Stomach smooth muscle (tissue), 2 donors: ENCODE measurements around the gene MYO9A.

Source experiments
- H3K27ac ChIP-seq: one replicate; pipeline ENCODE4 v1.7.0; 2013; ENCODE audit warnings: mild to moderate bottlenecking, low read length, inconsistent platforms
- H3K27me3 ChIP-seq, 2 donors: one replicate each; pipeline ENCODE4 v1.7.0; 2013; ENCODE audit warnings: low read length in 2 of 2; ENCODE audit not compliant: insufficient read depth in 2 of 2, control insufficient read depth in 1 of 2
- H3K36me3 ChIP-seq, 2 donors: one replicate each; pipeline ENCODE4 v1.7.0; 2013; ENCODE audit warnings: low read length in 2 of 2; ENCODE audit not compliant: control insufficient read depth in 2 of 2, insufficient read depth in 2 of 2
- H3K4me1 ChIP-seq: one replicate; pipeline ENCODE4 v1.7.0; 2013; ENCODE audit warnings: low read length; ENCODE audit not compliant: control insufficient read depth, insufficient read depth
- H3K4me3 ChIP-seq, 2 donors: one replicate each; pipeline ENCODE4 v1.7.0; 2013; ENCODE audit warnings: low read length in 2 of 2
- H3K9ac ChIP-seq, 2 donors: one replicate each; pipeline ENCODE4 v1.7.0; 2013; ENCODE audit warnings: low read length in 2 of 2, mild to moderate bottlenecking in 1 of 2
- H3K9me3 ChIP-seq, 2 donors: one replicate each; pipeline ENCODE4 v1.7.0; 2013; ENCODE audit warnings: low read length in 2 of 2; ENCODE audit not compliant: control insufficient read depth in 2 of 2
- donor health status: healthy.
- donor health status: Pancreatic carcinoma.

MYO9A gene

GRCh38 chr15:71825021-71825730, 292.8 kb downstream of the MYO9A start:
- no peak overlapping the region for H3K27ac ChIP-seq
- H3K4me1 ChIP-seq = no peaks in the 10 kb centered on the region
- H3K9ac ChIP-seq = no peak overlapping the region
- no peak overlapping the region for H3K4me3 ChIP-seq
- H3K27me3 ChIP-seq = no peaks in the 10 kb centered on the region
- peaks cover 48 to 49% of the 10 kb centered on the region in 2 donors for H3K36me3 ChIP-seq
- peaks cover 0 to 4% of the 10 kb centered on the region in 2 donors for H3K9me3 ChIP-seq

- H3K4me3 ChIP-seq = no peak overlapping the region
- H3K36me3 ChIP-seq = peaks cover 36 to 38% of the 10 kb centered on the region in 2 donors
- H3K27ac ChIP-seq = no peak overlapping the region
- H3K9ac ChIP-seq = no peak overlapping the region
- no peaks in the 10 kb centered on the region for H3K4me1 ChIP-seq
- H3K9me3 ChIP-seq = peaks cover 0 to 4% of the 10 kb centered on the region in 2 donors
- H3K27me3 ChIP-seq = no peaks in the 10 kb centered on the region
Measured at GRCh38 chr15:71823801-71824200, 294.1 kb downstream of the MYO9A start.

GRCh38 chr15:71822890-71823630, 294.9 kb downstream of the MYO9A start:
- peaks cover 30 to 32% of the 10 kb centered on the region in 2 donors for H3K36me3 ChIP-seq

GRCh38 chr15:71821547-71822129, 296.3 kb downstream of the MYO9A start:
- Histone ChIP-seq H3K4me3 (no peak overlapping the region), H3K27me3 (no peaks in the 10 kb centered on the region), H3K9ac (no peak overlapping the region), H3K27ac (no peak overlapping the region), H3K9me3 (peaks cover 0 to 4% of the 10 kb centered on the region in 2 donors), H3K36me3 (peaks cover 16 to 25% of the 10 kb centered on the region in 2 donors), H3K4me1 (no peaks in the 10 kb centered on the region)

More at GRCh38 chr15:71822890-71823630, 294.9 kb downstream of the MYO9A start:
- Histone ChIP-seq H3K27ac (no peak overlapping the region), H3K9me3 (peaks cover 0 to 4% of the 10 kb centered on the region in 2 donors), H3K4me3 (no peak overlapping the region), H3K4me1 (no peaks in the 10 kb centered on the region), H3K27me3 (no peaks in the 10 kb centered on the region), H3K9ac (no peak overlapping the region)

- H3K4me3 ChIP-seq = no peak overlapping the region
- no peak overlapping the region for H3K27ac ChIP-seq
- H3K4me1 ChIP-seq = no peaks in the 10 kb centered on the region
- H3K9ac ChIP-seq = no peak overlapping the region
- no peaks in the 10 kb centered on the region for H3K27me3 ChIP-seq
- H3K9me3 ChIP-seq = peaks cover 0 to 4% of the 10 kb centered on the region in 2 donors
- peaks cover 9 to 15% of the 10 kb centered on the region in 2 donors for H3K36me3 ChIP-seq
Measured at GRCh38 chr15:71820127-71820526, 297.8 kb downstream of the MYO9A start.

GRCh38 chr15:71817351-71817750, 300.6 kb downstream of the MYO9A start:
- Histone ChIP-seq H3K9ac (no peak overlapping the region), H3K9me3 (peaks cover 0 to 4% of the 10 kb centered on the region in 2 donors), H3K4me3 (no peak overlapping the region), H3K36me3 (peaks cover 3 to 6% of the 10 kb centered on the region in 2 donors), H3K27me3 (no peaks in the 10 kb centered on the region), H3K27ac (no peak overlapping the region), H3K4me1 (no peaks in the 10 kb centered on the region)

GRCh38 chr15:71815301-71815700, 302.6 kb downstream of the MYO9A start:
- H3K9ac ChIP-seq = no peak overlapping the region
- no peak overlapping the region for H3K27ac ChIP-seq
- H3K4me3 ChIP-seq = no peak overlapping the region
- H3K27me3 ChIP-seq = no peaks in the 10 kb centered on the region
- no peaks in the 10 kb centered on the region for H3K4me1 ChIP-seq
- H3K36me3 ChIP-seq = no peaks in the 10 kb centered on the region
- H3K9me3 ChIP-seq = no peaks in the 10 kb centered on the region

GRCh38 chr15:71813723-71814470, 304.1 kb downstream of the MYO9A start:
- no peak overlapping the region for H3K4me3 ChIP-seq
- H3K27me3 ChIP-seq = no peaks in the 10 kb centered on the region
- H3K9me3 ChIP-seq = no peaks in the 10 kb centered on the region
- H3K36me3 ChIP-seq = no peaks in the 10 kb centered on the region
- H3K9ac ChIP-seq = no peak overlapping the region
- no peaks in the 10 kb centered on the region for H3K4me1 ChIP-seq
- no peak overlapping the region for H3K27ac ChIP-seq

- H3K4me3 ChIP-seq = no peak overlapping the region
- no peak overlapping the region for H3K27ac ChIP-seq
- no peaks in the 10 kb centered on the region for H3K9me3 ChIP-seq
- H3K9ac ChIP-seq = no peak overlapping the region
- H3K4me1 ChIP-seq = no peaks in the 10 kb centered on the region
- H3K36me3 ChIP-seq = no peaks in the 10 kb centered on the region
- no peaks in the 10 kb centered on the region for H3K27me3 ChIP-seq
Measured at GRCh38 chr15:71812966-71813722, 304.8 kb downstream of the MYO9A start.
